GM23248 (cell line): ENCODE data around the gene XPO6.

Source experiments
- EZH2 ChIP-seq: fragments of 200-600 bp; sonication (generic); IDR thresholded peaks from 2 replicates; pipeline ENCODE4 v1.6.1; 2018; ENCODE audit warnings: antibody characterized with exemption, mild to moderate bottlenecking; ENCODE audit not compliant: insufficient read depth, poor library complexity, severe bottlenecking
- EZH2phosphoT487 ChIP-seq: fragments of 200-600 bp; sonication (generic); IDR thresholded peaks from 2 replicates; pipeline ENCODE4 v1.6.1; 2018; ENCODE audit warnings: antibody characterized with exemption, moderate library complexity, mild to moderate bottlenecking, low read depth; ENCODE audit not compliant: insufficient read depth

DNA sequence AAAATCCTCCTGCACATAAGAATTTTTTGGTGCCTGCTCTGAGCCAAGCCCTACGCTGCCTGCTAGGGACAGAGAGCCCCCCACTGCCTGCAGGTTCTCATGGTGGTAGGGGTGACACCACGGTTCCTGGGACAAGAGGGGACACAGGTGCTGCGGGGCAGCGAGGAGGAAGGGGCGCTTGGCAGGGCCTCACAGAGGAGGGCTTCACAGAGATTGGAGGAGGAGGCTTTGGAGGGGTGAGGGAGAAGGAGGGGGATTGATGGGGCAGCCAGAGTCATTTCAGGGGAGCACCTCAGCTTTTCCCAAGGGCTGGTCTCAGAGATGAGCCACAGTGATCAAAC, 118.4 kb downstream of the XPO6 start:
- TF ChIP-seq EZH2 (no peak), EZH2phosphoT487 (no peak)
